ENCODE measurements around the gene RAD51B. TPM values are rescaled to one million over a fixed set of nuclear protein-coding genes. Genes with fewer than 3 reads are reported as not detected.

RAD51B gene
- total RNA-seq, 1 donor from 2014 or later: 3.8 TPM

DNA sequence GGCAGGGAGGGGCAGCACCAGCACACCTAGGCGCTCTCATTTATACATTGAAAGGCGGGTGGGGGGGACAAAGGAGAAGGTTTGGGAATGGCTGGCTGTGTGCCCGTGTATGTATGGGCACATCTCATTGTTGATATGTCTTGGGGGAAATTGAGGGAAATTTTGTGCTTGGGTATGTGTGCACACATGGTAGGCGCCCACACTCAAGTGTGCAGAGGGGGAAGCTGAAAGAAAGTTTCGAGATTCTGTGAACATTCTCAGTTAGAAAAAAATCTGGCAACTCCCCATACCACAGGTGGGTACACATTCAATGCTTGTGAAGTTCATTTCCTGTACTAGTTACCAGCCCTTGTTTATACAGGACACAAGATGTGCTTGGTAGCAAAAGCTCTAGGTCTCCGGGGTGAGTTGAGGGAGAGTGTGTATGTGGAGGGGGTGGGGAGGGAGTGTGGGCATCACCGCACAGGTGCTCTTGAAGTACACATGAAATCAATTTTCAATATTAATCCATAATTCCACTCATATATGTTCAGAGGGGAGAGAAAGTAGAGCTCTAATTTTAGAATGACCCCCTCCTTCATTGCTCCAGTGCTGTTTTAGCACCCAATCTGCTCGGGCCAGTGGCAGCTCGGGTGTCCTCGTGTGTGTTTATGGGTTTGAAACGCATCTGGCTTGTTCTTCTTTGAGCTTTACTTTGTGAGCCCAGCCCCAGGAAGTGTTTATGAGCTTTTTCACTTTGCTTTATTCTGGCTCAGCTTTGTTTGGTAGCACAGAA lies 687.3 kb downstream of the RAD51B start:
- DNase-seq (ENCODE audit: low spot score): no peak
- intact Hi-C loops (cut with DNase I): no loop called here

DNA sequence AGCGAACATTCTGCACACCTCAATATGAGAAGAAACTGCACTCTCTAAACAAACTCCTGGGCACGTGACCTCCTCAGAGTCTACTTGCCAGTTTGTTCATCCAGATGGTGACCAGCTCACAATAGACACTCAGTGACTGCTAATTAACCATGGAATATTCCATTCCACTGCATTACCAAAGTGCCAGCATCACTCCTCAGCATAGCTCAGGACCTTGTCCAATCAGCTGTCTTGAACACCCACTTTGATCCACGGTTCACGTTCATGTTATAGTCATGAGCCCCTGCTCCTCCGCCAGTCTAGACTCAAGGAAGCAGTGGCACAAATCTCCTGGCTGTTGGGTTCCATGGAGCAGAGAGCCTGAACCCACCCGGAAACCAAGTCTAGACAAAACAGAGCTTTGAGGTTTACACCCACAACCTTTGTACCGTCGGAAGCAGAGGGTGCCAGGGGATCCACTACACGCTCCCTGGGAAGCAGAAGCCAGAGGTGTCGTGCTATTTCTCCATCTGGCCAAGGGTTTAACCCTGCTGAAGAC lies 688.0 kb downstream of the RAD51B start:
- intact Hi-C loops (cut with DNase I): no loop called here
- no peak for DNase-seq (ENCODE audit: low spot score)

DNA sequence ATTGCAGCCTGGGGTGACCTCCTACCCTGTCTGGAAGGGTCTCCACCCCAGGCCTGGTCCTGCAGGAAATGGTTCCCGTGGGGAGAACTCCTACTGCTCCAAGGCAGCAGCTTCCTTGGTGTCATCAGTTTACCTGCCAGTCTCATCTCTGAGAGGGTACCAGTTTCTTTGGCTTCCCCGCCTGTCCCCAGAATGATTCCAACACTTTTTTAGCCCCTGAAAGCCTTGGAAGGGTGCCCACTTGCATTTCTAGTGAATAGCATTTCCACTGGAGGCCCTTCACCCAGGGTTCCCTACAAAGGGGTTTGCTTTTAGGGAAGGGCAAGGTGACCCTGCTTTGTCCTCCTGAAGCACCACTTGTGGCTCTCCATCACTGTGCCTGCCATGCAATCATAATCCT lies 689.0 kb downstream of the RAD51B start:
- intact Hi-C loops (cut with DNase I): no loop called here
- DNase-seq (ENCODE audit: low spot score): no peak

DNA sequence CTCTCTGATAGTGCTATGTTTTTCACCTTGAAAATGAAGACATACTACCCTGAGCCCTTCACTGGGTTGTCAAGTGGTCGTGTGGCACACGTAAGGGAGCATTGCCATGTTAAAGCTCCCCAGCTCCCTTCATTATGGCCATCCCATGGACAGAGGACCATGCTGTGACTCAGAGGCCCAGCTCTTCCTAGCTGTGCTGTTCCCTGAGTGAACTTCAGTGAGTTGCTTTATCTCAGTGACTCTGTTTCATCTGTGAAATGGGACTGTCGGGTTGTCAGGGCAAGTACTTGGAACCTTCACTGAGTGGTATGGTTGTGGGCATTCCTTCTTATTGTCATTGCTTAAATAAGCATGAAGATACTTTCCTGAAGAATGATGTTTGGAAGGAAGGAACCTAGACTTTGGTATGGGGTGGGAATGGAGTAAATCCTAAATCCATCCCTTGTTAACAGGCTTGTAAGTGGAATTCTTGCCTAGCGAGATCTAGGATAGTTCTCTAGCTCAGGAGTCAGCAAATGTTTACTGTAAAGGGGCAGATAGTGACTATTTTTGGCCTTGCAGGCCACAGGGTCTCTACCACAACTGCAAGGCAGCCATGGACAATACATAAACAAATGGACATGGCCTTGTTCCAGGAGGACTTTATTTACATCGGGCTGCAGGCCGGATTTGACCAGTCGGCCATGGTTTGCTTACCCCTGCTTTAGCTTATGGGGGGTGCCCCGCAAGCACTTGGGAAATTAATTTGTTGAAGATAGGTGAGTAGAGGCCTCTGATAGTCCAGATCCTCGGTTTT lies 689.8 kb downstream of the RAD51B start:
- intact Hi-C loops (cut with DNase I): no loop called here
- no peak for DNase-seq (ENCODE audit: low spot score)

DNA sequence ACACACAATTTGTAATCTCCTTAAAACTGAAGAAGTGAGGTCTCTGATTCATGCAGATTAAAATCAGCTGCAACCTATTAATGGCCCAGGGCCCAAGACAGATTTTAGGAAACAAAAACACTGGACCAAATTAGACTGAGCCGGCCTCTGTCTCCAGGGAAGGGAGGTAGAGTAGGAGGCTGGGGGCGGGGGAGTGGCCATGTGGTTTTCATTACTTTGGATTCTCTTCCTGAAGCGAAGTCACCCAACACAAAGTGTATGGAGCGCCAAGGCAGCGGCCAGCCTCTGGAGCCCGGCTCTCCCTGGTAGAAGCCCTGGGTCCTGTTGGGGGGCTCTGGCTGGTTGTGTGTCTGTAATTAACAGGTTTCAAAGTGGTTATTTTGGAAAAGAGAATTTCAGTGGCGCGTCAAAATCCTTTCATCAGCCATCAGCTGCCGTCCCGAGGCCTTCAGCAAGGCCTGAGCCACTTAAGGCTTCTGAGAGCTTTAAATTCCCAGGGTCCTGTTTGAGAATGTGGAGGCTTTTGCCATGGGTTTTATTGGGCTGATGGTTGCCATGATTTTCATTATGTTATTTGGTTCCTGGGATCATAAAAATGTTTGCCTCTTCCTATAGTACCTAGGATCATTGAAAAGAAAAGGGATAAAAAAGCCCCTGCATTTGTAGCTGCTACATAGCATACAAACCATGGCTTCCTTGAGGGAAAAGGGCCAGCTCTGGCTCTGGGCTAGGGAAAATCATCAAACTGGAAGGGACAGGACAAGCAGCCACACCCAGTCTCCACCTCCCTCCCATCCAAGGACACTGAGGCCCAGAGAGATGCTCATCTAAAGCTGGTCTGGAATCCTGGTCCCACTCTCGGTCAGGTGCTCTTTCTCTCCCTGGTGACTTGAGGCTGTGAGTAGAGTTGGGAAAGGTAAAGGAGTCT lies 690.9 kb downstream of the RAD51B start:
- intact Hi-C loops (cut with DNase I): no loop called here

DNA sequence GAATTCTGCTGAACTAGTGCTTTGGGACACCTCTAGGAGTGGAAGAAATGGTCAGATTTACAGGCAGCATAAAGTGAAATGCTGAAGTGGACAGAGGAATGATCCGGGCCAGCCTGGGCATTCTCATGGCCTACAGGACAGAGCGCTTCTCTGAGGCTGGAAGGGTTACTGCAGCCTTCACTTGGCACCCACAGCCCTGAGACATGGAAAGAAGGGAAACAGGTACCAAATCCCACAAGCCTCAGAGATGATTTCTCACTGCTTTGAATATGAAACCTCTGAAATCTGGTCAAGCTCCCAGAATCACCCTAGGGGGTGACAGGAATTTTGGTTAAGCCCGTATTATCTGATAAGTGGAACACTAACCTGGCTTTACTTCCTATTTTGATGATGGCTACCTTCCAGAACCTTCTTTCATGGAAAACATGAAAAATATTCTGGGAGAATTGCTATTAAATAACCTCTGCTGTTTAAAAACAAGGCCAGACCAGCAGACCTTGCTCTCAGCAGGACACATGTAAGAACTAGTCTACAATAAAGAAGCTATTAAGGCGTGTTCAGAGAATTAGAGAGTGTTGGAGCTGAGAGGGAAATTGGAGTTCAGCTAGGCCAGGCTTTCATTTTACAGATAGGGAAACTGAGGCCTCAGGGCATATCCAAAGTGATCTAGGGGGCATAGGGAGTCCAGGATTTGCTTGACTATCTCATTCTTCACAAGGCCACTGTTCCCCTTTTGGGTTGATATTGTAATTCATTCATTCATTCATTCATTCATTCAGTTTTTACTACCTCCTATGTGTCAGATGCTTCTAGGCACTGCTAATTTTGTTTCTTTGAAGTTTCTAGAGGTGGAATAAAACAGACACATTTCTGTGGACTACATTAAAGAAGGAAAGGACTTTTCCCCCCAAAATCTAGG lies 691.8 kb downstream of the RAD51B start:
- intact Hi-C loops (cut with DNase I): no loop called here
- no peak for DNase-seq (ENCODE audit: low spot score)

More for the DNA sequence above, 690.9 kb downstream of the RAD51B start:
- DNase-seq (ENCODE audit: low spot score): no peak

DNA sequence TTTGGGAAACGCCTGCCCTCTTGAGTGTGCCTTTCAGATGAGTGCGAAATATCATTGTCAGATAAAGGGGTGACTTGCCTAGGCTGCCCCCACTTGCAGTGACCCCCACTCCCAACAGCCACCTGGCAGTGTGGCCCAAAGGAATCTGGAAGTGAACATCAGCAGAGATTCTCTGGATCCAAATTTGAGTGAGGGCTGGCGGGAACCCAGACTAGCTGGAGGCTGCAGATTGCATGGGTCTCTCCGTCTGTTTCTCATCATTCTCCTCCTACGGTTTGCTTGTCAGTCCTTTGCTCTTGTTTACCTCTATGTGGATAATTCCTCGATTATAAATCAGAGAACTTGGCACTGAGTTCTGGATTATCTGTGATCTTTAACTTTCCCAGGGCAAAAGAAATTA lies 692.5 kb downstream of the RAD51B start:
- intact Hi-C loops (cut with DNase I): no loop called here
- no peak for DNase-seq (ENCODE audit: low spot score)

DNA sequence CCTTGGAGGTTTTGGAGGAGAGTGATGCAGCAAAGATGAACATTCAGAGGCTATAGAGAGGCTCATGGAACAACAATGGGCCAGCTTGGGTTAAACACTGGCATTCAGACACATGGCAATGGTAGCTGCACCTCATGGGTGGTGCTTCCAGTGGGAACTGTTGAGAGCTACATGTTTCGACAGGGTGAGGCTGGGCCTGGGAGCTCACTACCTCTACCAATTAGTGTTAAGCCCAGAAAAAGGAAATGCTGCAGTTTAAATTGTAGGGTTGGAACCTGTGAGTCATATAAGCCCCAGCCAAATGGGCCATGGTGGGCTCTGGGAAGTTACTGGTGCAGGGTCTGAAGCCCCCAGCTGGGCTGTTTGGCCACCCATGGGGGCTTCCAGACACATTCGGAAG lies 693.6 kb downstream of the RAD51B start:
- intact Hi-C loops (cut with DNase I): no loop called here
- DNase-seq (ENCODE audit: low spot score): no peak

DNA sequence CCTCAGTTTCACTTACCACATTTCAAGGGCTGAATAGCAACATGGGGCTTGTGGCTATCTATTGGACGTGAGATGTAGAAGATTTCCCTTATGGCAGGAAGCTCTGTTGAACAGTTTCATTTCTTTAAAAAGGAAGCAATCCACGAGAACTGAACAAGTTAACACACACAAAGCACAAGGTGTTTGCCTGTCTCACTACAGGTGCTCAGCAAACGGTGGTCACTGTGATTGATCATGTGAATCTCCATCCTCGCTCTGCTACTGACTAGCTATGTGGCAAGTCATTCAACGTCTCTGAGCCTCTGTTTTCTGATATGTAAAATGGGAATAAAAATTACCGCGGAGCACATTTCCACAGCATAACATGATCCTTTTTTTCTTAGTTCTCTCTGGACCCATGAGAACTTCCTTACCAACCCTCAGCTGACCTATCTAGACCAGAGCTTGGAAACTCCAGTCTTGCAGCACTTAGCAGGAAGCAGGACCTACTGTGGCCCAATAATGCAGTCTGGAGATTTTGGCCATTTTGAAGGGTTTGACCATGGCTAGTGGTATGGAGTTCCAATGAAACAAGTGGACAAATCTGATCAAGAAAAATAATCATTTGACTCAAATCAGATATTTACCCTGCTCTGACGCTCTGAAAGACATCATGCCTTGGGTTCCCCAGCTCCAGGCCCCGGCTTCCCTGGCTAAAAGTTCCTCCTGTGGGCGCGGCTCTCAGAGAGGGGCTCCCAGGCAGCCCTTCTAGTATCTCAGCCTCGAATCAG lies 694.4 kb downstream of the RAD51B start:
- DNase-seq (ENCODE audit: low spot score): no peak
- intact Hi-C loops (cut with DNase I): no loop called here

DNA sequence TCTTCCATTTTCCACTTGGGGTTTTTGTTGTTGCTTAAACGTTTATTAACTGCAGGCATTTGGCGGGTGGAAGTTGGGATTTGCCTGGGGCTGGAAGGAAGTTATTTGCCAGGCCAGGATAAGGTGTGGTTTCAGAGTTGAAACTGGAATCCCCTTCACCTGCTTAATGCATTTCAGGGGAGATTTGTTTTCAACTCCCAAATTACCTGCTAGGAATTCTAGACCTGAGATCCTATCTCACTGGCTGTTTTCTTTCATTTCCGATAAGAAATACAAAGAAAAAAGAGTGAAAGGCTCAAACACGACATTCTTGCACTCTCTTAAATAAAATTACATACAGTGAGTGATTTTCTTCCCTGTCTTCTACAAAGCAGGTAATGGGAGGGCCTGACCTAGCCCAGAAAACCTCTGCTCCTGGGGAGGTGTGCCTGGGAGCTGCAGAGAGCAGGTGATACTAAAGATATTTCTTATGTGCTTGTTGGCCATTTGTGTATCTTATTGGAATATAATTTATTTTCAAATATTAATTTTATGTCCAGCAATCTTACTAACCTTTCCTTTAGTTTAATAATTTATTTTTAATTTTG lies 695.1 kb downstream of the RAD51B start:
- intact Hi-C loops (cut with DNase I): no loop called here
- no peak for DNase-seq (ENCODE audit: low spot score)

DNA sequence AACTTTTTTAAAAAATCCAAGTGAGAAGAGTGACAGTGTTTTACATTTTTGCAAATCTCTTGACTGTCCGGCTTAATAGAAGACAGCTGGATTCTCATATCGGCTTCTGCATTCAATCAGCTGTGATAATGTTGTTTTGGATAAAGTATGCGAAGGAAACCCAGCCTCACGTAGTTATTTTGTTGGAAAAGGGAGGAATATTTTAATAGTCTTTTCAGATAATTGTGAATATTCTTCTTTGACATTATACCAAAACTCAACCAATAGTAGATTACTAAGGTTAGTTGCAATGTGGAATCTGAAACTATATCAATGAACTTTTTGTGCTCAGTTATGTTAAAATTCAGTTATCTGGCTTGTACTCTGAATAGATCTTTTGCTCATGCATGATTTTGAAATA lies 696.8 kb downstream of the RAD51B start:
- intact Hi-C loops (cut with DNase I): no loop called here
- DNase-seq (ENCODE audit: low spot score): no peak

DNA sequence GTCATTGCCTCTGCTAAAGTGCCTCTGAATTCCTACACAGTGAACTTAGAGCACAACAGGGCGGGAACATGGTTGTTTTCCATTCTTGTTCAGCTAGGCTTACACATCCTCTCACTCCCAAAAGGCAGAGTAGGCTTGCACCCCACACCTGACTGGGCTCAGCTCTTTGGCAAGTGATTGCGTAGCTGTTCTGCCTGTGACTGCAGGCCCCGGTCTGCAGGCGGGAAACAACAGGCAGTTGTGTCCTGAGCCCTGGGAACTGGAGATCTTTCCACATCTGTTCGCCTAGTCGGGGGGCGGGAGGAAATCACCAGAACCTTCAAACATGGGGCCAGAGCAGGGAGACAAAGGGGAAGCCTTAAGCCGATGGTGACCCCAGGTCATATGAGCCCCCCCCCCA lies 698.6 kb downstream of the RAD51B start:
- intact Hi-C loops (cut with DNase I): no loop called here
- no peak for DNase-seq (ENCODE audit: low spot score)

DNA sequence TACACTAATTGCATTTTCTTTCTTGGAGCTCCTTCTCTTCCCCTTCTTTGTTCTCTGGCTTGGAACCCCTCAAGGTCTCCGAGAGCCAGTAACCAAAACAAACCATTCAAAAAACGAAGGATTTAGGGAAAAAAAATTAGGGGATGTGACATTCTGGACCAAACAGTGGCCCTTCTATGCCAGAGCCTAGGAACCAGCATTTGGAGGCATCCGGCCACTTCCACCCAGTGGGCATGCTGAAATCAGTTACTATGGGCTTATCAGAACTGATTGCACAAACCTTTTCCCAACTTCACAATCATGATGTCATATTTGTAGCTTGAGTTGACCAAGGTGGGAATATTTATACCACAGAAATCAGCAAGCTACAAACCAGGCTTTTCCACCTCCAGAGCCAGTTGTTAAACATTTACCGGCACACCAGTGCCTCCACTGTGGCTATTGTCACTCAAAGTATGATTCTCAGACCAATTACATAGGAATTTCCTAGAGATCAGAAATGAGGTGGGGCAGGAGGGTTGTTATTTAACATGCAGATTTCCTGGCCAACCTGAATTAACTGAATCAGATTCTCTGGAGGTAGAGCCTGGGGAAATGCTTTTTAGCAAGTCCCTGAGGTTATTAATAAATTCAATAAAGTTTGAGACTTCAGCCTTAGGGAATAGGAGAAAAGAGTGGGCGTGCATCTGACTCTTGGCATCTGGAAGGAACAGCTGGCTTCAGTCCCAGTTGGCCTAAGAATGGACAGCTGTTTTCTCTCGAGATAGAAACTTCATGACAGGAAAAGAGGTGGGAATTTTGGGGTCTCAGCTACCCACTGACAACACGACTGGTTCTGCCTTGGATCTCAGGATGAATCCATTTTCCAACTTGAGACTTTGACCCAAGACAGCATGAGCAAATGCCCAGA lies 699.4 kb downstream of the RAD51B start:
- intact Hi-C loops (cut with DNase I): no loop called here

DNA sequence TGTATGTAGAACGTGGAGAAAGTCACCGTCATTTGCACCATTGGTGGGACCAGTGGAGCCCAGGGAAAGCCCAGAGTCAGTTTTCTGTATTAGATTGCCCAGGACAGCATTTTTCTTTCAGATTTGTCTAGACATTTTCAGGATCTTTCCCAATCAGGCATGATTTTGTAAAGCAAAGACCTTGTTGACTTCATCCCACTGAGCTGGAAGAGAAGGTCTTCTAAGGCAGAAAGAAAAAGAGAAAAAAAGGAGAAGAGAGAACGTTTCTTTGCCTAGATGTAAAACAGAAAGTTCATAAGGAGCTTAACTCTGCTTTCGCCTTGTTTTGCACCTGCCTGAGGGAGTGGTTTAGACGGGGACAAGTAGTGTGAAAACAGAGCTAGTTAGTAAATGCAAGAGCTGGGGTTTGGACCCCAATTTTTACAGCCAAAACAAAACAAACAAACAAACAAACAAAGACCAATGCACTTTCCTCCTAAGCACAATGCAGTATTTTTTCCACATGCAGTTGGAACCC lies 700.1 kb downstream of the RAD51B start:
- intact Hi-C loops (cut with DNase I): loop anchor here (5.0 kb wide), 1 partner anchor 268 kb away; no protein-coding TSS in a partner anchor

More for the DNA sequence above, 699.4 kb downstream of the RAD51B start:
- no peak for DNase-seq (ENCODE audit: low spot score)

DNA sequence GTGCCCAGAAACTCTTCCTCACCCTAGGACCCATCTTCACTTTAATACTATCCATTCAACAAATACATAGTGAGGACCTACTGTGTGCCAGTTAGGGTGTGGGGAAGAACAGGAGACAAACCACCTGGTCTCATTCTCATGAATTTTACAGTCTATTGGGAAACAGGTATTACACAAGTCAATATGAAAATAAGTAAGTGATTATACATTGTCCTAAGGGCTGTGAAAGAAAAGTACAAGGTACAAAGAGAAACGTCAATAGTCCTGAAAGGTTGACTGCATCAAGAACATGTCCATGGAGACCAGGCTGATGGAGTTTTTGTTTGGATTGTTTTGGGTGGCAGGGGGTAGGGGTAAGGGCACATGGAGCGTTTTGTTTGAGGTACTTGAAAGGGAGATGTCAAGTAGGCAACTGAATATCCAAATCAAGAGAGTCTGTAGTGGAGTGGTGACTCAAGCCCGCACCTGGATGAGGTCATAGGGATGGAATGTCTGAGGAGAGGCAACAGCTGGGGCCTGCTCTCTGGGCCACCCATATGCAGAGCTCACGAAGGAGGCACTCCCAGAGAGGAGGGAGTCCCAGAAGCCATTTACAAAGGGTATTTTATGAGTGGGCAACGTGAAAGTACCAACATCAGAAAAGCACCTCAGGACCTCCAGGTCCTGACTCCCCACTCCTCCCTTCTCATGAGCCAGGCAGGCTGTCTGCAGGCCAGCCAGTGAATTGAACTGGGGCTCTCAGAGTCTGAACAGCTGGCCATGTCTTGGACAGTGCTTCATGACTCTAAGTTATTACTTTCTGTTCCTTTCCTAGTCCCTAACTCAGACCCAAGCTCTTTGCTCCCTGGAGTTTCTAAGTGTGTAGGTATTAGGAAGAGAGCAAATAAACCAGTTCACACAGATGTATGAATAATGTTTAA lies 701.3 kb downstream of the RAD51B start:
- intact Hi-C loops (cut with DNase I): loop anchor here (5.0 kb wide), 1 partner anchor 266 kb away; no protein-coding TSS in a partner anchor
- no peak for DNase-seq (ENCODE audit: low spot score)

More for the DNA sequence above, 700.1 kb downstream of the RAD51B start:
- no peak for DNase-seq (ENCODE audit: low spot score)
